Mesenchymal stem cell (in vitro differentiated cells and primary cell): ENCODE data around the gene GALR1.
"Not testable (repeated sequence)": the region's sequence is repeated elsewhere in the genome, so short reads cannot be mapped to it uniquely, and the experiment has no call there.

Experiments used
- DNase-seq: peaks from one replicate; pipeline ENCODE4 v3.0.0-alpha.2; 2013
- H2AFZ ChIP-seq: one replicate; pipeline ENCODE4 v1.6.1; 2013; ENCODE audit warnings: low read depth, mild to moderate bottlenecking, control low read depth, inconsistent platforms, low read length, moderate library complexity
- H2AK5ac ChIP-seq: 2 replicates; pipeline ENCODE4 v1.6.1; 2013; ENCODE audit warnings: low read length, moderate library complexity, mild to moderate bottlenecking, inconsistent platforms; ENCODE audit not compliant: severe bottlenecking
- H2BK120ac ChIP-seq: one replicate; pipeline ENCODE4 v1.6.1; 2013; ENCODE audit warnings: low read depth, mild to moderate bottlenecking, inconsistent platforms, low read length, moderate library complexity
- H2BK12ac ChIP-seq, 2 experiments: one replicate each; pipeline ENCODE4 v1.6.1; 2013; ENCODE audit warnings: inconsistent platforms in 2 of 2, low read length in 2 of 2, mild to moderate bottlenecking in 2 of 2, moderate library complexity in 2 of 2, control low read depth in 1 of 2
- H2BK15ac ChIP-seq: one replicate; pipeline ENCODE4 v1.6.1; 2013; ENCODE audit warnings: mild to moderate bottlenecking, low read depth, inconsistent platforms; ENCODE audit not compliant: poor library complexity, severe bottlenecking
- H2BK5ac ChIP-seq: 2 replicates; pipeline ENCODE4 v1.6.1; 2013; ENCODE audit warnings: low read depth, mild to moderate bottlenecking, low read length, control low read depth, inconsistent platforms; ENCODE audit not compliant: poor library complexity, severe bottlenecking
- H3K14ac ChIP-seq, 2 experiments: one replicate each; pipeline ENCODE4 v1.6.1; 2013; ENCODE audit warnings: inconsistent platforms in 2 of 2, low read length in 2 of 2, control low read depth in 1 of 2, mild to moderate bottlenecking in 1 of 2, moderate library complexity in 1 of 2
- H3K18ac ChIP-seq, 2 experiments: one replicate each; pipeline ENCODE4 v1.6.1; 2013; ENCODE audit warnings: inconsistent platforms in 2 of 2, low read length in 2 of 2, control low read depth in 1 of 2, low read depth in 1 of 2, mild to moderate bottlenecking in 1 of 2
- H3K23ac ChIP-seq, 2 experiments: one replicate each; pipeline ENCODE4 v1.6.1; 2013; ENCODE audit warnings: inconsistent platforms in 2 of 2, low read length in 2 of 2, mild to moderate bottlenecking in 2 of 2, moderate library complexity in 2 of 2, control low read depth in 1 of 2
- H3K27ac ChIP-seq: 2 replicates; pipeline ENCODE4 v1.5.1; 2013; ENCODE audit warnings: mild to moderate bottlenecking, moderate library complexity, low read length, control low read depth, inconsistent platforms; ENCODE audit not compliant: poor library complexity, severe bottlenecking
- H3K27me3 ChIP-seq, 2 experiments: 2 replicates each; pipeline versions ENCODE4 v1.6.1 to v1.7.0; 2013; ENCODE audit warnings: low read length in 2 of 2, mild to moderate bottlenecking in 2 of 2, moderate library complexity in 2 of 2, control low read depth in 1 of 2, inconsistent platforms in 1 of 2; ENCODE audit not compliant: control insufficient read depth in 1 of 2, insufficient read depth in 1 of 2
- H3K36me3 ChIP-seq, 2 experiments: 2 replicates each; pipeline versions ENCODE4 v1.6.1 to v1.7.0; 2013; ENCODE audit warnings: low read length in 2 of 2, control low read depth in 1 of 2, inconsistent platforms in 1 of 2, low read depth in 1 of 2, mild to moderate bottlenecking in 1 of 2; ENCODE audit not compliant: insufficient read depth in 2 of 2, control insufficient read depth in 1 of 2
- H3K4ac ChIP-seq, 2 experiments: one replicate each; pipeline ENCODE4 v1.6.1; 2013; ENCODE audit warnings: inconsistent platforms in 2 of 2, low read length in 2 of 2, mild to moderate bottlenecking in 2 of 2, moderate library complexity in 2 of 2, control low read depth in 1 of 2, low read depth in 1 of 2
- H3K4me1 ChIP-seq: 2 replicates; pipeline ENCODE4 v1.6.1; 2013; ENCODE audit warnings: low read depth, low read length, control low read depth; ENCODE audit not compliant: control insufficient read depth, insufficient read depth
- H3K4me2 ChIP-seq: 2 replicates; pipeline ENCODE4 v1.6.1; 2013; ENCODE audit warnings: low read length, mild to moderate bottlenecking, inconsistent platforms; ENCODE audit not compliant: poor library complexity, severe bottlenecking
- H3K4me3 ChIP-seq, 2 experiments: 2 replicates each; pipeline versions ENCODE4 v1.5.1 to v1.7.0; 2013; ENCODE audit warnings: low read length in 2 of 2, mild to moderate bottlenecking in 2 of 2, control low read depth in 1 of 2, low read depth in 1 of 2; ENCODE audit not compliant: insufficient read depth in 1 of 2
- H3K79me1 ChIP-seq: replicated peaks from 2 replicates; pipeline ENCODE4 v1.6.1; 2013; ENCODE audit warnings: mild to moderate bottlenecking, control low read depth, low read length, inconsistent platforms; ENCODE audit not compliant: poor library complexity, severe bottlenecking
- H3K9ac ChIP-seq: 2 replicates; pipeline ENCODE4 v1.7.0; 2013; ENCODE audit warnings: mild to moderate bottlenecking, low read length, moderate library complexity
- H3K9me3 ChIP-seq: 2 replicates; pipeline ENCODE4 v1.7.0; 2013; ENCODE audit warnings: mild to moderate bottlenecking, low read length; ENCODE audit not compliant: control insufficient read depth
- H4K8ac ChIP-seq: one replicate; pipeline ENCODE4 v1.6.1; 2013; ENCODE audit warnings: inconsistent platforms, mild to moderate bottlenecking, low read length, moderate library complexity
- H4K91ac ChIP-seq: one replicate; pipeline ENCODE4 v1.6.1; 2013; ENCODE audit warnings: mild to moderate bottlenecking, low read length, inconsistent platforms
- WGBS: methylation state at CpG from one replicate; pipeline ENCODE4 v1.1.7; 2013; ENCODE audit warnings: mixed read lengths; 5-methylcytosine and 5-hydroxymethylcytosine counted together

GALR1 gene

DNA sequence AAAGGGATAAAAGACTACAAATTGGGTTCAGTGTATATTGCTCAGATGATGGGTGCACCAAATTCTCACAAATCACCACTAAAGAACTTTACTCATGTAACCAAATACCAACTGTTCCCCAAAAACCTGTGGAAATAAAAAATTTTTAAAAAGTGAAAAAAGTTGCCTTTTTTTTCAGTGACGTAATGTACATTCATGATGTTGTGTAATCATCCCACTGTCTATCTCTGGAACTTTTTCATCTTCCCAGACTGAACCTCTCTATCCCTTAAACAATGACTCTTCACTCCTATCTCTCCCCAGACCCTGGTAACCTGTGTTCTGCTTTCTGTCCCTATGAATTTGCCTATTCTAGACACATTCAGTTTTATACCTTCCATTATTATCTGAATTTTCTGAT, 19.0 kb upstream of the GALR1 start:
- Histone ChIP-seq H4K8ac (no peak overlapping the region), H3K14ac (no peak overlapping the region), H3K27ac (no peak overlapping the region), H3K9ac (no peak overlapping the region), H3K4me2 (no peak overlapping the region), H2BK15ac (no peak overlapping the region), H4K91ac (no peak overlapping the region), H2BK12ac (no peak overlapping the region), H3K4me3 (no peak overlapping the region), H2BK5ac (no peak overlapping the region), H2AFZ (no peak overlapping the region), H3K23ac (no peak overlapping the region), H3K36me3 (no peaks in the 10 kb centered on the region), H3K4me1 (peaks cover 9% of the 10 kb centered on the region), H3K9me3 (peaks cover 4% of the 10 kb centered on the region), H3K4ac (no peak overlapping the region), H2AK5ac (no peak overlapping the region), H3K79me1 (no peaks in the 10 kb centered on the region), H2BK120ac (no peak overlapping the region), H3K18ac (no peak overlapping the region), H3K27me3 (peaks cover 0 to 9% of the 10 kb centered on the region in 2 experiments)
- 100% methylated on average over 1 of the region's 1 CpG for WGBS
- no peak for DNase-seq

DNA sequence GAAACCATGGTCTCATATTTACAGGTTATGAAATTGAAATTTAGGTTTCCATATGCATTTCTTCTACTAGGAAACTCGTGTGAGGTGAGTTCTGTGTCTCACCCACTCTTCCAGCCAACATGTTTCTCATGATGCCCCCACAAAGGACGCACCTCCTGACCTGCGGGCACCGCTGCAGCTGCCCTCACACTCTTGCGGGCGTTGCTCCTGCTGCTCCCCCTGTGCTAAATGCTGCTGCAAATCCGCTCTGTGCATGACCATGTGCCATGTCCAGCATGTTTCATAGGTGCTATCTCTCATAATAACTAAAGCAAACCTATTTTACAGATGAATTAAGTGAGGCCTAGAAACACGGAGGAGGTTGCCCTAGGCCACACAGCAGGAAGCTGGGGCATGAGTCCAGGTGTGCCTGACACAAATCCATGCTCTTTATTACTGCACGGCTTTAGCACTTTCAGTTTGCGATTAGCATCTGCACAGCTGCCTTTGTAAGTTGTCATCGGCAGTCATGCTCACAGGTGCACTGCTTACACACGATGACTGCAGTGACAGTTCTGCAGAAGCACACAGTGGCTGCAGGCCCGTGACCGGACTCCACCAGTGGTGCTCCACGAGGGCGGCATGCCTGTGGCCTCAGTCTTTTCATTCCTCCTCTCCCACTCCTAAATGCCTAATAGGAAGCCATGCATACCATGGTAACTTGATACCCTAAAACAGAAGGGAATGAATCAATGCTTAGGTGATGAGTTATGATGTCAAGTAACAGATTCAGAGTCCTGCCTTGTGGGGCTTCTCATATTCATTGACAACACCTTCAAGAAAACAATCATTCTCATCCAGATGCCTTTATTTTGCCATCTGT, 14.9 kb upstream of the GALR1 start:
- Histone ChIP-seq H3K23ac (no peak overlapping the region), H2BK15ac (no peak overlapping the region), H3K4me3 (no peak overlapping the region), H2AK5ac (no peak overlapping the region), H3K9me3 (peaks cover 42% of the 10 kb centered on the region), H2AFZ (no peak overlapping the region), H3K27ac (no peak overlapping the region), H3K18ac (no peak overlapping the region), H2BK120ac (no peak overlapping the region), H3K4me1 (peaks cover 9% of the 10 kb centered on the region), H2BK12ac (no peak overlapping the region), H3K4ac (no peak overlapping the region), H4K8ac (no peak overlapping the region), H3K14ac (no peak overlapping the region), H4K91ac (no peak overlapping the region), H3K79me1 (no peaks in the 10 kb centered on the region), H2BK5ac (no peak overlapping the region), H3K36me3 (no peaks in the 10 kb centered on the region), H3K27me3 (peaks cover 0 to 12% of the 10 kb centered on the region in 2 experiments), H3K4me2 (no peak overlapping the region), H3K9ac (no peak overlapping the region)
- WGBS: 84% methylated on average over 16 of the region's 16 CpGs
- no peak for DNase-seq

DNA sequence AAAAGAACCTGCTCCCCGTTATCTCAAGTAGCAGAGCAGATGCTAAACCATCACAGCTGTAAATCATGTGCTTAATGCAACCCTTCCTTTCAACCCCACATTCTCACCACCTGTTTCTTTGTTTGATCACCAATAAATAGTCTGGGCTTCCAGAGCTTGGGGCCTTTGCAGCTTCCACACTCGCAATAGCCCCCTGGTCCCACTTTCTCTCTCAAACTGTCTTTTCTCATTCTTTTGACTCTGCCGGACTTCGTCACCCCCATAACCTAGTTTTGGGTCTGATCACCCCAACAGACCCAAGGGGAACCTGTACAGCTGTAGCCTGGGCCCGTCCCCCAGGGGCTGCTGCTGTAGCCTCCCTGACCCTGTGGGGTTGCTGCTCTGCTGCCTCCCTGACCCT, 10.4 kb upstream of the GALR1 start:
- not testable (repeated sequence) for H2BK5ac ChIP-seq, H3K27ac ChIP-seq, H4K8ac ChIP-seq, H3K36me3 ChIP-seq, H2BK12ac ChIP-seq, H3K9ac ChIP-seq, H2AK5ac ChIP-seq, H3K4me1 ChIP-seq, H3K23ac ChIP-seq, H3K4me2 ChIP-seq, H2BK120ac ChIP-seq, H2BK15ac ChIP-seq, H3K18ac ChIP-seq, H2AFZ ChIP-seq, H3K14ac ChIP-seq, H3K4me3 ChIP-seq, H3K27me3 ChIP-seq, H3K79me1 ChIP-seq, H3K4ac ChIP-seq, H4K91ac ChIP-seq
- H3K9me3 ChIP-seq: peaks cover 71% of the 10 kb centered on the region
- DNase-seq: peak; percentile 10
- 88% methylated on average over 5 of the region's 5 CpGs for WGBS

DNA sequence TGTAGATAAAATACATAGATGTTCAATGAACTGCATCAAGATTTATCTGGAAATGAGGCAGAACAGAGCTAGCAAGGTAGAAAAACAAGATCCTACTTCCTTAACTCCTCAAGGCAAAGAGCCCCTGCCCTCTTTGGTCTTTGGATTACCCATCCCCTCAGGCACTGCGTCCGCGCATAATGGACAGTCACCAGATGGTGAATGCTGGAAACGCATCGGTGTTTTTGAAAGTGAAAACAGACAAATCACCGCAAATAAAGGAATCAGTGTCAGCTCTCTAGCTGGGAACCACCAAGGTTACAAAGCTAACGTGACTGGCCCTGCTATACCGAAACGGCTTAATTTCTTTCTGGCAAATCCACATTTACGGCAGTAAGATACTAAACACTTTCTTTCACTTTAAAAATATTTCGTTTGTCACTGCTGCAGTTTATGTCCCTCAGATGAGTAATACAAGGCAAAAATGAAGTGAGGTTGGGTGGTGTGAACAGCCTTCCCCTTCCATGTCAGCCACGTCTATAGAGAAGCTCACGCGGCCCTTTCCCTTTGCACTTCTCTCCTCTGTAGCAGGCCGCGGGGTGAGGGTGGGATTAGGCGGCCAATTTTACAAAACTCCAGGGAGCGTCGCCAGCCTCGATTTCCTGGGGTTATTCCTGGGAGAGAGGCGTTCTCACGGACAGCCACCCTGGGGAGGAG, 627 bp upstream of the GALR1 start:
- H3K4me3 ChIP-seq: peak overlapping the region; percentile 14 to 74
- no peak overlapping the region for H2AFZ ChIP-seq
- no peak overlapping the region for H2AK5ac ChIP-seq
- no peak overlapping the region for H3K14ac ChIP-seq
- no peaks in the 10 kb centered on the region for H3K79me1 ChIP-seq
- peaks cover 62 to 73% of the 10 kb centered on the region in 2 experiments for H3K27me3 ChIP-seq
- H3K36me3 ChIP-seq: no peaks in the 10 kb centered on the region
- H3K23ac ChIP-seq: no peak overlapping the region
- H3K27ac ChIP-seq: no peak overlapping the region
- H2BK15ac ChIP-seq: no peak overlapping the region
- peak overlapping the region; percentile 44 for H3K9ac ChIP-seq
- H3K4me2 ChIP-seq: peak overlapping the region; percentile 81
- peaks cover 27% of the 10 kb centered on the region for H3K9me3 ChIP-seq
- no peak overlapping the region for H2BK12ac ChIP-seq
- WGBS: 21% methylated on average over 10 of the region's 22 CpGs
- no peak overlapping the region for H2BK120ac ChIP-seq
- DNase-seq: peak; percentile 6
- no peak overlapping the region for H3K18ac ChIP-seq
- H4K8ac ChIP-seq: no peak overlapping the region
- H3K4ac ChIP-seq: no peak overlapping the region
- H3K4me1 ChIP-seq: peaks cover 18% of the 10 kb centered on the region
- H4K91ac ChIP-seq: no peak overlapping the region
- H2BK5ac ChIP-seq: no peak overlapping the region
